NCI-H187 (cell line): ENCODE results near the gene DOK7.
"Not testable (repeated sequence)": the region's sequence is repeated elsewhere in the genome, so short reads cannot be mapped to it uniquely, and the experiment has no call there.

Experiments
- DNase-seq, 2 experiments: peaks; one replicate each; lab custom pipeline; 2025; lab: John Stamatoyannopoulos, UW

The DOK7 gene

DNA sequence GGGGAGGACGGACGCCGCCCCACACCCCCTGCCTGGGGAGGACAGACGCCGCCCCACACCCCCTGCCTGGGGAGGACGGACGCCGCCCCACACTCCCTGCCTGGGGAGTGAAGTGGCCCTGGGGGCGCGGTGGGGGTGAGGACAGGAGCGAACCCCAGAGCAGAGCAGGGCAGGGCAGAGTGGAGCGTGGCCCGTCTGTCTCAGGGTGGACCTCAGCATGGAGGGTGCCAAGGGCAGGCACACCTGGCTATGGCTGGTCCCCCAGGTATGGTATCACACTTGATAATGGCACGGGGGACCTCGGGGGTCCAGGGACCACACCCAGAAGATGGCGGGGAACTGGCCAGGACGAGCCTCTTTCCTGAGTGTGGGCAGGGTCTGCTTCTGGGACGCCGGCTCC, 59.5 kb downstream of the DOK7 start:
- DNase-seq: no peak

DNA sequence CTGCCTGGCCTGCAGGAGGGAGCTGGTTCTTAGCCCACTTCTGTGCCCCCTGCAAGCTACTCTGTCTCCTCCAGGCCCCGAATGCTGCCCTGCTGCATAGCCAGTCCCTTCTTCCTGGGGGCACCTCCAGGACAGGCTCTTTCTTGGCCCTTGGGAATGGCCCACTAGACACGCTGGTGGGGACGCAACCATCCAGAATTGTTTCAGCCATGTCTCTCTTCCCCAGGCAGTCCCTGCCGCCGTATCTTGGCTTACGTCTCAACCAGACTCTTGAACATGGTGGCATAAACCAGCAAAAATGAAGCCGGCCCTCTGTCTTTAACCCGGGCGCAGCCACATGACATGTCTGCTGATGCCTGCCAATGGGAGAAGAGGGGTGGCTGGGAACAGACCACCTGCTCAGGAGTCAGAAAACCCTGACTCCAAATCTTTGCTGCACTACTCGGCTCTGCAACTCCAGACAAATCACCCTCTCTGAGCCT, 60.1 kb downstream of the DOK7 start:
- no peak for DNase-seq

DNA sequence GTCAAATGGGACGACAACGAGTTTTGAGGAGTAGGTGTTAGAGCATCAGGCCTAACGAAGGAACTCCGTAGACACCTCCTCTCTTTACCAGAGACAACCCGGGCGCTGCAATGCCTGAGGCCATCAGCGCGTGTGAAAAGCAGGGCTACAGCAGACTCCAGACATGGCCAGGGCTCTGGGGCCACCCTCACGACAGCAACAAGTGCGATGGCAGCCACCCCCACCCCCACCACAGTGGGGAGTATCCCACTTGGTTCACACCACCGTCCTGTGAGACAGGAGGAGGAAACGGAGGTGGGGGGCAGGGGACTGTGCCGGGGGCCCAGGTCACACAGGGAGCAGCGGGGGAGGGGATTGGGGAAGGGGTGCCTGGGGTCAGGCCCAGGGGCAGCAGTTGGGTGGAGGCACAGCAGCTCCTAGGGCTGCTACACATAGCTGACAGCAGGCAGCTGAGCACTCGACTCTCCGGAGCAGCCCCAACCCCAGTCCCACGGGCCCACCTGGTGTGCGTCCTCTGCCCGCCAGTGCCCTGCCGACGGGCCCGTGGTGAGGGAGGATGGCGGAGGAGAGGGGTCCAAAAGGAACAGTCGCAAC, 60.6 kb downstream of the DOK7 start:
- no peak for DNase-seq

DNA sequence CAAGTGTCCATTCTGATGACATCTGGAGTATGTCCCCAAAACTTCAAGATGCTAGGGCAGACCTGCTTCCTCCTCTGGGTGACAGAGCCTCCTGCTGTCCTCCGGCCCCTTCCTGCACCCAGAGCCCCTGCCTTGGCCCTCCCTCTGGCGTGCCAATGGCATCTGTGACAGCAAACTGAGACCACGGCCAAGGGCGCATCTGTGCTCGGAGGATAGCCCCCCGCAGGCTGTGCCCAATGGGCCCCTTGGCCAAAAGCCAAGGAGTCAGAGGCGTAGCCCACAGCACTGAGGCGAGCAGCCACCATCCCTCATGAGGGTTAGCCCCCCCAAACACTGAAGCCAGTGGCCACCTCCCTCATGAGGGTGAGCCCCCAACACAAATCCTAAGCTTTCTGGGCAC, 61.2 kb downstream of the DOK7 start:
- no peak for DNase-seq

DNA sequence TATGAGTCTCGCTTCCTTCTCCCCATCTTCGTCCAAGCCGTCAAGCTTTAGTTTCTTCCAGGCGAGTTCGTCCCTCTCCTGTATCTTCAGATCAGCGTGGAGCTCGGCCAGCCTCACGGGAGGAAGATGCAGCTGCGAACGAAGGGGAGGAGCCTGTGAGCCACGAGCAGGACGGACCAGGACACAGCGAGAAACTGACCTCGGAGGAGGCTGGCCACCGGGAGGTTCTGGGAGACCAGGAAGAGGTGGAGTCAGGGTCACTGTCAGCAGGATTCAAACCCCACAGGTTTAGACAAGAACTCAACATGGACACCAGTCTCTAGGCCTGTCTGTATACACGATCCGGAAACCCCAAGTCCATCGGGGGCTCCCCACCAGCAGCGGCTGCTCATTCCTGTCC, 61.8 kb downstream of the DOK7 start:
- DNase-seq: no peak

DNA sequence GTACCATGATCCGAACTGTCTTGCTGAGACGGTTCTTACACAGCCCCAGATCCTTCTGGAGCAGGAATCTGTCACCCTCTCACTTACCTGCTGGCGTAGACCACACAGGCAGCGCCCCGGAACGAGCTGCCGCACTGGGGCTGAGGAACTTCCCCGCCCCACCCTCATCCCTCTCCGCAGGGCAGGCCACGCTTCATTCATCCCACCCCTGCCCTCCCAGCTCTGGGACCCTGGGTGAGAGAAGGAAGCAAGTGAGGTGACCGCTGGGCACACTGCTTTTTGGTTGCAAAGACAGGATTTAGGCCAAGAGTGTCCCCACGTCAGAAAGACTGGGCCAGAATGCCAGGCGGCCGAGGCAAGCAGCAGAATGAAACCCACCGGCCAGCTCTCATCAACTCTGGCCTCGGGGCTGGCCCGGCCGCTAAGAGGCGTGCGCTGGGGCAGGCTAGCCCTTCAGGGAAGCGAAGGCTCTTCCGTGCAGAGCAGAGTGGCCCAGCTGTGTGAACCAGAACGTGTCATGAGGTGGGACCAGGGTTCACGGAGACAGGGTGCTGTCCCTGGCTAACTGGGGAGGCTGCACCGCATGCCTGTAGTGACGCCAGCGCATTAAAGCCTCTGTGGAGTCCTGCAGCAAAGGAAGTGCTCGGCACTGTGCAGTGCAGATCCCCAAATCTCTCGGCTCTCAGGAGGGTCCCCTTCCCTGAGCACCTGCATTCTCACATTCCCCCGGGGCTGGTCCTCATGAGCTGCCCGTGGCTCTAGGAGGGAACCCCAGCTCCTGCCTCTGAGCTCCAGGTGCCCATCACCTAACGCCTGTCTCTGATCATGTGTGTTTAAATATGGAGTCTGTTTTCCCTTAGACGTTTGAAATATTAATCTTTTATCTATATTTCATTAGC, 62.7 kb downstream of the DOK7 start:
- no peak for DNase-seq

DNA sequence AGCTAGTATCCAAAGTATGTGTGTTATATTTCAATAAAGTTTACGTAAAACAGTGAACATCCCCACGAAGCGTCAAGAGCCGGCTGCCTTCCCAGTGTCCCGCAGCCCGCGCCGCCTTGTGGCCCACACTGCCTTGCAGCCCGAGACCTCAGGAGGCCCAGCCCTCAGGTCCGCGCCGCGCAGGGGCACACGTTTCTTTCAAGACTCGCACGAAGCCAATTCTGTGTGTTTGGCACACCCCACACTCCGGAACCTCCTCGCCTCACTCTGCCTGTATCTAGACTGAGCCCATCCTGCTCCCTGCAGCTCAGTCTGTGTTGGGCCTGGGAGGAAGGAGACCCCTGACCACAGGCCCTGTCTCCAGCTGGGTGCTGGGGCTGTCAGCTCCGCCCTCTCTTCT, 63.4 kb downstream of the DOK7 start:
- no peak for DNase-seq

DNA sequence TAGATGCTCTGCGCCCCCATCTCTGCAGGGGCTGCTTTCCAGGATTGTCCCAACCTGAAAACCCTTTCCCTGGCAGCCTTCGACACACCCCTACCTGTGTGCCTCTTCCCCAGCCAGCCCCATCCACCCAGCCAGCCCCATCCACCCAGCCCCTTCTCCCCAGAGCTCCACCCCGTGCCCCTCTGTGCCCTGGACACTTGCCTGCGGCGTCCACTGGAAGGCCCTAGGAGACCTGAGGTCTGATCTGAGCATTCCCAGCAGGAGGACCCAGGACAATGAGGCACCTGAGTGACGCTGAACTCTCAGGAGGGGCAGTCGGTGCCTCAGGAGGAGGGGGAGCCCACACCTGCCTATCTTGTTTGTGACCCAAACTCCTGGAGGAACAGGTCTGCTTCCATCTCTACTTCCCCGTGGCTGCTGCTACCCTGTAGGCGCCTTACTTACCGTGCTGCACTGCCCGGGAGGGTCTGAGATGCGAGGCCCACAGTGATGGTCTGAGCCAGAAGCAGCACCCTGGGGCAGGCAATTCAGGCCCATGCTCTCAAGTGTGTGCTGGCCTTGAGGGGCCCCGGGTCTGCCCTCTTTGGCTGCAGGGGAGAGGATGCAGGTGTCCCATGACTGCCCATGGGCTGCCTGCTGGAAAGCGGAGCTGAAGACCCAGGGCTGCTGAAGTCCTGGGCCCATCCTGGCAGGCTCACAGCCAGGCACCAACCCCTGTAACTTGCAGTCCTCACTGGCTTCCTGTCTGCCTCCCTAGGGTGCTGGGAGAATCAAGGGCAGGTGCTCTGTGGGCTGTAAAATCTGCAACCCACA, 64.2 kb downstream of the DOK7 start:
- no peak for DNase-seq

DNA sequence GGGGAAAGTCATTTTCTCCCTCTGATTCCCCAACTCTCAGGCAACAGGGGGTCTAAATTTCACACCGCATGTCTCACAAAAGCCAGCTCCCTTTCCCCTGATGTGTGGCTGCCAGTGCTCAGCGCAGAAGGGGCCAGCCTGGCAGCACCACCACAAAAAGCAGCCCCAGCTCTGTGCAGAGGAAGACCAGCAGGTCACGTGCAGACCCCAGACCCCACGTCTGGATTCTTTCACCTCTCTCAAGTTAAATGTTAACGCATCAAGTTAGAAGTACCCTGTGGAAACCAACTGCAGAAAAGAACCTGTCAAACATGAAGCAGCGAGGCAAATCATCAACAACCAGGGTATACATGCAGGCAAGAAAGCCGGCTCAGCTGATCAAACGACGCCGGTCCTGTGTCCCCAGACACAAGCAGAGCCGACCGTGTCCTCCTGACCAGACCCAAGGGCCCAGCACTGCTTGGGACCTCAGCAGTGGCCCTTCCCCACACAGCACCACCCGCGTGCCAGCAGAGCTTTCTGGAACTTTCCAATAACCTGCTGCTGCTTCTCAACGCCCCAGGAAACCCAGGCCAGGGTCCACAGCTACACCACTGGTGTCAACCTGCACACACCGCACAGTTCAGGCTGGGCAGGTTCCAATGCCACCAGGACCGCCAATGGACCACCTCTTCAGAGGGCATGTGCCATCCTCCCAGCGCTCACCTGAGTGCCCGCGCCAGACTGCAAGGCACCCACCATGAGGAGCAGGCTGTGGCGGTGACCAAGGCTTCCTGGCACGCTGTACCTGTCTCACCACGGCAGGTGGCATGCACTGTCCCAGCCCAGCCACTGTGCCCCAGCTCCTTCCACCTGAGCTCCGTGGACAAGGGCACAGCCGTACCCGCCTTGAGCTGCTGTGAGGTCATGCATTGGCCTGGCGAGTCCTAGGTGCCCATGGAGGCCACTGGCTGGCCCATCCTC, 65.1 kb downstream of the DOK7 start:
- no peak for DNase-seq

DNA sequence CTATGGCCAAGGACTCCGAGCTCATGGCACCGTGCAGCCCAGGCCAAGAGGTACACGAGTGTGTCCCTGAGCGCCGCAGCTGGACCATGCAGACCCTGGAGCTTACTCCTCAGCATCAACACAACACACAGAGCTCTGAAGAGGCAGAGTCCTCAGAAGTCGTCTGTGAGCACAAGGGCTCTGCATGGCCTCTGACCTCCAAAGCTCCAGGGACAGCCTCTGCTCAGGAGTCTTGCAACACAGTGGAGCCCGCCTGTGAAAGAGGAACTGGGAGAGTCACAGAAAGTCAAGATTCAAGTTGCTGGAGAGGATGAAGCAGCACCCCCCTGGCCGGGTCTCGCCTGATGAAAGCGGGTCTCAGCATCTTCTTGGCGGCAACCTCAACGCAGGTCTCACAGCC, 66.3 kb downstream of the DOK7 start:
- no peak for DNase-seq

DNA sequence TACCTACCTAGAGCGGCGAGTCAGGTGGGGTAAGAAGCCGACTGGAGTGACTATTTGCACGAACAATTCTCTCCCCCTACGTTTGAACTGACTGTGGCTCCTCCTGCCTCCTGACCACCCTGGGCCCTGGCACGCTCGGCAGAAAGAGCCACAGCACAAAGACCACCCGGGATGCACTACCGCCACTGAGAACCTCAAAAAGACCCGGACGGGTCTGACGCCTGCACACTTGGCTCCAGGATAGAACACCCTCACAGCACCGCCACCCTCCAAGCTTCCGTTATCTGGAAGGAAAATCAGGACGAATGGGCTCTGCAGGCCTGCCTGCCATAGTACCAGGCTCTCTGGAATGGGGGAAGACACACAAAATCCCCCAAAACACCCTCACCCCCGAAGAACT, 66.9 kb downstream of the DOK7 start:
- DNase-seq: no peak

DNA sequence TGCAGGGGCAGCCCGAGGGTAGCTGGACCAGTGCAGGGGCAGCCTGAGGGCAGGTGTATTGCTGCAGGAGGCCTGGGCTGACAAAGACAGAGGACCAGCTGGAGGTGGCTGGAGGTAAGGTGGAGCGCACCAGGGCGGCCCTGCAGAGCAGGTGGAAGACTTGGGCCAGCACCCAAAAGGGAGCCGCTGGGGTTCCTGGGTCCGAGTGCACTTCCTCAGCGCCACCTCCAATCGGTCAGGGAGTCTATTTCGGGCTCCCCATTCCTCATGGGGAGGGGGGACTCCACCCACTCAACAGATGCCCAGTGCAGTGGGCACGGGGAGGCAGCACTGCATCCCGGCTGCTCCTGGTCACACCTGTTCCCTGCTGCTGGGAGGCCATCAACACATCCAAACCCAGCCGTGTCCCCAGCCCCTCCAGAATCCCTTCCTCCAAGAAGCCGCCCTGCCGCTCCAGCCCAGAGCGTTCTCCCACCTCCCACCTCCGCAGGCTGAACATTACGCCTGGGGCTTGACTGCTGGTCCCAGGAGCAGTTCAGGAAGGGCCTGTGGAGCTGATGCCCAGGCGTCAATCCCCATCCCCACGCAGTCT, 67.7 kb downstream of the DOK7 start:
- no peak for DNase-seq

DNA sequence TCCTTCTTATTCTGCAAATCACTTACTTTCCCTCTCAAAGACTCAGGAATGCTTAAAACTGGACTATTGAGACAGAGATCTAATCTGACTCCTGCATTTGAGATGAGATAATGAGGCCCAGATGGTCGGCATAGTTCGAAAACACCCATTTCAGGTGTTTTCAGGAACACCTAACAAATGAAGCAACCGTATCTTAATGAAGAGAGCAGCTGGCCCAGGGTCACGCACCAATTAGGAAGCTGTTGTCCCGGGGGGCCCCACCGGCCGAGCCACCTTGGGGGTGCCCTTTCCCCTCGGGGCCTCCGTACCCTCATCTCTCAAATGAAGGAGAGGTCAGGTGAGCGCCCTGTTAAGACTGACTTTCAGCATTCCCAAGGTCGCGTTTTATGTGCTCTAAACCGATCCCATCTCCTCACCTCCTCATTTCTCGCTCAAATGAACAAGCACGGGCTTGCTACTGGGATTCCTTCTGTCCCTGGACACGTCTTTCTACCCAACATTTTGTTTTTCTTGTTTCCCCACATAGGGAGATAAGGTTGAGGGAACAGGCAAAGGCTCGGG, 68.3 kb downstream of the DOK7 start:
- DNase-seq: no peak

DNA sequence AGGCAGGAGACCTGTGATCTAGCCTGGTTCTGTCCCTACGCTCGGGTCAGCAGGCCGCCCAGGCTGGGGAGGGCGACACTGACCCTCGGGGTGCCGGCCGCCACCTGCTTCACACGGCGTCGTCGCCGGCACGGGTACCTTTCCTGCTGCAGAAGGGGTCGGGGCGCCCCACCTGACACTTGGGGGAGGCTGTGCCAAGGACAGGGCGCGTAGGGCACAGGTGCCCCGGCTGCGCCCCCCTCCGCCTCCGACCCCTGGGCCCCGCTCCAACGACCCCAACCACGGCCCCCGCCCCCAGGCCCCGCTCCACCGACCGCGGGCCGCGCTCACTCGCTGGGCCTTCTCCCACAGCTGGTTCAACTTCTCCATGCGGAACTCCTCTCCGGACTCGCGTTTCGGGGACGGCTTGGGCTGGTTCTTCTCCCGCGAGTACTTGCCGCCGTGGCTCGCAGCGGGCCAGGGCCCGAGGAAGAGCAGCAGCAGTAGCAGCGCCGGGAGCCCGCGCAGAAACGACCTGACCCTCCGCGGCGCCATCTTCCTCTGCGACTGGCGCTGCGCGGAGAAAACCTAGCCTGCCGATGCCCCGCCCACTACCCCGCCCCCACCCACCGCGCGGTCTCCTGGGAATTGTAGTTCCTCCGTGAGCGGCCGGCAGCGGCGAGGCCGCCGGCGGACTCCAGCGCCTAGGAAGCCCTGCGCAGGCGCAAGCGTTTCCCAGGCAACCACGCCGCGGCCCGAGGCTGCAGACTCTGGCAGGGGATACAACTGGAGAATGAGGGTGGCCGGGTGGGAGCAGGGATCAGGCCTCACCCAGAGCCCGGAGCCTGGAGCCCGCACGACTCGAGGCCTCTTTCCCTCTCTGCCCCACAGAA, 69.0 kb downstream of the DOK7 start, which contains the start of gene LRPAP1:
LRPAP1 (minus strand) TSS at position 544 of the 872 bp plus-strand sequence; CDS start at position 534, 10 bp downstream.
- peak; percentile 76 to 92 for DNase-seq

DNA sequence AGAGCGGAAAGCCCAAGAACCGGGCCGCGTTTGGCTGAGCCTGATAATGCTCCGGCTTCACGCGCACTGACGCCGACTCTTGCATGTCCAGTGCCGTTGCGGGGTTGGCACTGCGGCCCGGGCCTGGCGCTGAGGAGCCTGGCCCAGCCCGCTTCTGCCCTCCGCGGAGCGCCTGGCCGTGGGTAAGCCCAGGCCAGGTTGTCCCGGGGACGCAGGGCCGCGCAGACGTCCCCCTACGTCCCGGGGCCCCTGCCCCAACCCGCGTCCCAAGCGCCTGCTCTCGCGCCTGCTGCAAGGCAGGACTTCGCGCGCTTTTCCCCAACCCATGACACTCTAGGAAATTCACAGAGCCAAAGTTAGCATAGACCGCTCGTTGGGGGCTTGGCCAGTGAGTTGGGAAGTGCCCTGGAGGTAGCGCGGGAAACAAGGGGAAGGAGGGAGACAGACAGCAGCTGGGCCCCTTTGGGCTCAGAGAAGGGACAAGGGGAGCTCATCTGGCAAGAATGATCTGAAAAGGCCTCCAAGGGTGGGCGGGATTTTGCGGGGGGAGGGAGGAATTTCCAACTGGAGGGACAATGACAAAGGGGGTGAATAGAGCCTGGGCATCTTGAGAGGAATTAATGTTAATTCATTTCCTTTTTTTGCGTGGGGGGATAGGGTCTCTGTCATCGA, 69.8 kb downstream of the DOK7 start:
- DNase-seq: no peak

DNA sequence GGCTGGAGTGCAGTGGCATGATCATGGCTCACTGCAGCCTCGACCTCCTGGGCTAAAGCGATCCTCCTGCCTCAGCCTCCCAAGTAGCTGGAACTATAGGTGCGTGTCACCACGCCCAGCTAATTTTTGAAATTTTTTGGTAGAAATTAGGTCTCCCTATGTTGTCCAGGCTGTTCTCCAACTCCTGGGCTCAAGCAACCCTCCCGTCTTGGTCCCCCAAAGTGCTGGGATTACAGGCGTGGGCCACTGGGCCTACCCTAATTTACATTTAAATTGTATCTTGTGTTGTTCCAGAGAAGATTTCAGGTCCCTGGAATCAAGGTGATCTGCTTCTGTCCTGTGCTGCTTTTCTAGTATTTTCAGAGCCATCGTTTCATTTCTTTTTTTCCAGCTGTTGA, 70.3 kb downstream of the DOK7 start:
- DNase-seq: no peak

DNA sequence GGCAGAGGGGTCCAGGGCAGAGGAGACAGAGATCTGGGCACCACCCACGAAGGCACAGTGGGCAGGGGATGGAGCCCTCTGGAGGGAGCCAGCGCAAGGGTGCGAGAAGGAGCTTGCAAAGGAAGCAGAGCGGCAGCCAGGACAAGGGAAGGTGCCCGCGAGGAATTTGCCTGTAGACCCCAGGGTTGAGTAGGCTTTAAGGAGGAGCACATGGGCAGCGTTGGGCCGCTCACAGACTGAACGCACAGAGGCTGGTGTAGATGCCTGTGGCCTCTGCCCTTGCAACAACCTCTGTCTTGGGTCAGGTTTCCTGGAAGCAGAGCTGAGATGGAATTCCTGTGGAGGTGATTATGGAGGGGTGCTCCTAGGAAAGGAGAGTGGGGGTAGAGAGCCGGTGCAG, 72.7 kb downstream of the DOK7 start:
- DNase-seq: not testable (repeated sequence)

DNA sequence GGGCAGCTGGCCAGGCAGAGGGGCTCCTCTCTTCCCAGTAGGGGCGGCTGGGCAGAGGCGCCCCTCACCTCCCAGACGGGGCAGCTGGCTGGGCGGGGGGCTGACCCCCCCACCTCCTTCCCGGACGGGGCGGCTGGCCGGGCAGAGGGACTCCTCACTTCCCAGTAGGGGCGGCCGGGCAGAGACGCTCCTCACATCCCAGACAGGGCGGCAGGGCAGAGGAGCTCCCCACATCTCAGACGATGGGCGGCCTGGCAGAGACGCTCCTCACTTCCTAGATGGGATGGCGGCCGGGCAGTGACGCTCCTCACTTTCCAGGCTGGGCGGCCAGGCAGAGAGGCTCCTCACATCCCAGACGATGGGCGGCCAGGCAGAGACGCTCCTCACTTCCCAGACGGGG, 75.8 kb downstream of the DOK7 start:
- not testable (repeated sequence) for DNase-seq

DNA sequence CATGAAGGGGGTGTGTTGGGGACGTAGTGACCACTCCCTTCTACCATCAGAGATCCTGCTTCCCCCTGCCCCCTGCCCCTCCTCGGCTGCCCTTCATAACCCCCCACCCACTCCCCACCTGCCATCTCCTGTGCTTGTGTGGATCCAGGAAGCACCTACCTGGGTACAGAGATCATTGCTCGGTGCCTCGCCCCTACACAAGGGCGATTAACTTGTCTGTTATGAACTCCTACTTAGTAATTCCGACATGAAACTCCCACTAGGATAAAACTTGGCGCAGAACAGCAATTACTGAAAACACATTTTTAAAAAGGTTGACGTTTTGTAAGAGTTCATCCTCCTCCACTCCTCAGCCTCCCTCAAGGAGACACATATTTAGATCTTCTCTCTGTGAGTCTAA, 80.3 kb downstream of the DOK7 start:
- not testable (repeated sequence) for DNase-seq
